Ishikawa (cell line): ENCODE data around the gene VSX1.

Experiments
- CEBPB ChIP-seq: IDR thresholded peaks from 2 replicates; pipeline ENCODE4 v1.6.1; 2012
- CREB1 ChIP-seq: IDR thresholded peaks from 2 replicates; pipeline ENCODE4 v1.6.1; 2012; ENCODE audit warnings: low read depth
- EP300 ChIP-seq: IDR thresholded peaks from 2 replicates; pipeline ENCODE4 v1.6.1; 2012; ENCODE audit warnings: borderline replicate concordance
- RAD21 ChIP-seq: IDR thresholded peaks from 2 replicates; pipeline ENCODE4 v1.6.1; 2012; ENCODE audit warnings: low read depth
- TAF1 ChIP-seq: IDR thresholded peaks from 2 replicates; pipeline ENCODE4 v1.6.1; 2012; ENCODE audit warnings: low read depth, mild to moderate bottlenecking
- TCF12 ChIP-seq: IDR thresholded peaks from 2 replicates; pipeline ENCODE4 v1.6.1; 2012; ENCODE audit warnings: low read depth
- YY1 ChIP-seq: IDR thresholded peaks from 2 replicates; pipeline ENCODE4 v1.6.1; 2012; ENCODE audit warnings: low read depth
- ZBTB7A ChIP-seq: IDR thresholded peaks from 2 replicates; pipeline ENCODE4 v1.6.1; 2012; ENCODE audit warnings: low read depth
- TF ChIP-seq, protein P1 (sequence below): IDR thresholded peaks from 2 replicates; pipeline ENCODE4 v1.6.1; 2012
- TF ChIP-seq, protein P2 (sequence below): IDR thresholded peaks from 2 replicates; pipeline ENCODE4 v1.6.1; 2012; ENCODE audit warnings: low read depth, mild to moderate bottlenecking

DNA sequence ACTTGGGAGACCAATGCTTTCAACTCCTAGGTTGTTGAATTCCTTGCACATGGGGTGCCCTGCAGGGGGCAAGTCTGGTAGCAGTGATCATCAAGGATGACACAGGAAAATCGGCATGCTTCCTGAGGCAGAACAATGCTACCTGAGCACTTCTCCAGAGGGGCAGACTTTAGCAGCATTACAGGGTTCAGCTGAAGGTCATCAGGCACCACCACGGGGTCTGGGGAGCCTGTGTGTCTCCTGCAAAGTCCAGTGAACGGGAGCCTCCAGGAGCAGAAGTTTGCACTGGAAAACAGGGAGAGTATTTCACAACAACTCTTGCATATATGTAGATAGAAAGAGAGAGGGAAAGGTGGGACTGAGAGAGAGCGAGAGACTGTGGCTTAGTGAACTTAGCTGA is 10.2 kb downstream of the VSX1 start:
- TF ChIP-seq, protein P1, sequence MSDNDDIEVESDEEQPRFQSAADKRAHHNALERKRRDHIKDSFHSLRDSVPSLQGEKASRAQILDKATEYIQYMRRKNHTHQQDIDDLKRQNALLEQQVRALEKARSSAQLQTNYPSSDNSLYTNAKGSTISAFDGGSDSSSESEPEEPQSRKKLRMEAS: no peak
- TF ChIP-seq RAD21 (no peak), YY1 (no peak), TAF1 (no peak), ZBTB7A (no peak), CEBPB (no peak), TCF12 (no peak), CREB1 (no peak), EP300 (no peak)
- TF ChIP-seq, protein P2, sequence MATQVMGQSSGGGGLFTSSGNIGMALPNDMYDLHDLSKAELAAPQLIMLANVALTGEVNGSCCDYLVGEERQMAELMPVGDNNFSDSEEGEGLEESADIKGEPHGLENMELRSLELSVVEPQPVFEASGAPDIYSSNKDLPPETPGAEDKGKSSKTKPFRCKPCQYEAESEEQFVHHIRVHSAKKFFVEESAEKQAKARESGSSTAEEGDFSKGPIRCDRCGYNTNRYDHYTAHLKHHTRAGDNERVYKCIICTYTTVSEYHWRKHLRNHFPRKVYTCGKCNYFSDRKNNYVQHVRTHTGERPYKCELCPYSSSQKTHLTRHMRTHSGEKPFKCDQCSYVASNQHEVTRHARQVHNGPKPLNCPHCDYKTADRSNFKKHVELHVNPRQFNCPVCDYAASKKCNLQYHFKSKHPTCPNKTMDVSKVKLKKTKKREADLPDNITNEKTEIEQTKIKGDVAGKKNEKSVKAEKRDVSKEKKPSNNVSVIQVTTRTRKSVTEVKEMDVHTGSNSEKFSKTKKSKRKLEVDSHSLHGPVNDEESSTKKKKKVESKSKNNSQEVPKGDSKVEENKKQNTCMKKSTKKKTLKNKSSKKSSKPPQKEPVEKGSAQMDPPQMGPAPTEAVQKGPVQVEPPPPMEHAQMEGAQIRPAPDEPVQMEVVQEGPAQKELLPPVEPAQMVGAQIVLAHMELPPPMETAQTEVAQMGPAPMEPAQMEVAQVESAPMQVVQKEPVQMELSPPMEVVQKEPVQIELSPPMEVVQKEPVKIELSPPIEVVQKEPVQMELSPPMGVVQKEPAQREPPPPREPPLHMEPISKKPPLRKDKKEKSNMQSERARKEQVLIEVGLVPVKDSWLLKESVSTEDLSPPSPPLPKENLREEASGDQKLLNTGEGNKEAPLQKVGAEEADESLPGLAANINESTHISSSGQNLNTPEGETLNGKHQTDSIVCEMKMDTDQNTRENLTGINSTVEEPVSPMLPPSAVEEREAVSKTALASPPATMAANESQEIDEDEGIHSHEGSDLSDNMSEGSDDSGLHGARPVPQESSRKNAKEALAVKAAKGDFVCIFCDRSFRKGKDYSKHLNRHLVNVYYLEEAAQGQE: no peak
